Measurements from ENCODE around the gene COL6A3.

COL6A3 gene

GRCh38 chr2:237441605-237442274, 27.8 kb upstream of the COL6A3 start:
- DNase-seq: no peak

- no peak for DNase-seq
These were observed 26.9 kb upstream of the COL6A3 start for GRCh38 chr2:237440819-237441281.

GRCh38 chr2:237438080-237438940, 24.3 kb upstream of the COL6A3 start:
- DNase-seq: no peak

DNA sequence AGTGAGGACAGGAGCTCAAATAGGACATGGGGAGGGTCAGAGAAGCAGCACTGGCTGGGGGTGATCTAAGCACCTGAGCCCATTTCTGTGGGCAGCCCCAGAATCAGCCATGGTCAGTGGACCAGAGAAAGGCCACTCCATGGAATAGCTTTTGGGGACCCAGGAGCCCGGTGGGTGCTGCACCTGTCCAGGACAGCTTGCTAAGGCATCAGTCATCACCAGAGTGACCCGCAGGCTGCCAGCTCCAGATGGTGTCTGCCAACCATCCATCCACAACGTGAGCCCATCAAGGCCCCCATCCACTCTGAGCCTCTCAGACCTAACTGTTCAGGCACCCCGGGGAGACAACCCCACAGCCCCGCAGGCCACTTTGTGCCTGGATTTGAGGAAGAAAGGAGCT, 23.6 kb upstream of the COL6A3 start:
- no peak for DNase-seq

- DNase-seq: no peak
These were observed 22.1 kb upstream of the COL6A3 start for GRCh38 chr2:237435844-237436587.

GRCh38 chr2:237434866-237435311, 20.9 kb upstream of the COL6A3 start:
- no peak for DNase-seq

DNA sequence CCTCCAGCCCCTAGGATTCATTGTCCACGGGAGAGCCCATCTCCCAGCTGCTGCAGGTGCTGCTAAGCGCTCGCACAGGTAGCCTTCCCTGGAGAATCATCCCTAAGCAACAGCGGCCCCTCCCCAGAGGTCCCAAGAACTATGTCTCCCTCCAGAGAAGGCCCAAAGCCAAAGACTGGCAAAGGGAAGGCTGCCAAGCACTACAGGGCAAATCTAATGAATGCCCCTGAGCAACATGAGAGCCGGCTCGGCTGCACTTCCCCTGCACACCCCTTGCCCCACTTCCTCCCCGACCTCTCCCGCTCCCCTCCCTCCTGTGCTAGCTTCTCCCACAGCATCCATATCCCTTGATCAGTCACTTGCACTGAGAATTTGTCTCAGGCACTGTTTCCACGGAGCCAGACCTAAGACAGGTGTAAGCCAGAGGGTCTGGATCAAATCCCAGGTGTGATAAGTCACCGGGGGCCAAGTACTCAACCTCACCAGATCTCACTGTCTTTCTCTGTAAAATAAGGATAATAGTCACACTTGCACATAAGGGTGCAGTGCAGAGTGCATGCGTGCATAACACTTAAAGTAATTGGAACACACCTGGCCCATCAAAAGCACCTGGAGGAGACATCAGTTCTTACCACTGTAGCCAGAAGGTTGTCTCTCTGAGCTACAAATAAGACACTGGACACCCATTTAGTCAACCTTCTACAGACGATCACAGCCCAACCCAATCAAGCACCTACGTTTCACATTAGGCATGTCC, 20.1 kb upstream of the COL6A3 start:
- no peak for DNase-seq

DNA sequence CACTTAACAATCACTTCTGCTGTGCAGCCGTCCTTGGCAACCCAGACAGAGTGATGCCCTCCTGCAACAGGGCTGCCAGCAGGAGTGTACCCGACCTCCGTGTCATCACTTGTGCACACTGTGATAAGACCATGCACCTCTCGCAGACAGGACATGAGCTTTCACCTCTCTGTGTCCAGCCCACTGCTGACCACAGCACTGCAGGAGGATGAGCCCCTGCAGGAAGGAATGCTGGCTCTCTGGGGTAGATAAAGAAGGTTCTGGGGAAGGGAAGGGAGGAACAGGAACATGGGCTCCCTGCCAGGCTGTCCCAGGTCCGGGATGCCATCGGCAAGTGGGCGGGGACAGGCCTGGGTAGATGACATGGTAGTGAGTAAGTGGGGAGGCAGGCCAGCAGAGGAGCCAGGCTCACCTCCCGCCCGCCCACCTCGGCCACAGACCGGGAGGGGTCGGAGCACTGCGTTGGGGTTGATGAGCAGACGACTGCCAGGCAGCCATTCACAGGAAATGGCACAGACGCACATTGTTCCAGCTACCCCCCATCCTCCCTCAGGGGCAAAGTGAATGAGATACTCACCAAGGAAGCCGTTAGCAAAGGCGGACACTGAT, 18.6 kb upstream of the COL6A3 start:
- DNase-seq: no peak

DNA sequence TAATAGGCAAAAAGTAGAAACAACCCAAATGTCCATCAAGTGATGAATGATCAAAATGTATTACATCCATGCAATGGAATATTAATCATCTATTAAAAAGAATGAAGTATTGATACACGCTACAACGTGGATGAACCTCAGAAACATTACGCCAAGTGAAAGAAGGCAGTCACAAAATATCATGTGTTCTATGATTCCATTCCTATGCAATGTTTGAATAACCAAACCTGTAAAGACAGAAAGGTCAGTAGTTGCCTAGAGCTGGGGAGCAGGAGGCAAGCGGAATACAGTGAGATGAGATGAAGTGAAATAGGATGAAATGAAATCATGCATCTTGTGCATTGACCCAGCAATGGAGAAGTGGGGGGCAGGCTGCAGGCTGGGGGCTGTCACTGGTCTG, 17.9 kb upstream of the COL6A3 start:
- no peak for DNase-seq

GRCh38 chr2:237431372-237431771, 17.4 kb upstream of the COL6A3 start:
- DNase-seq: no peak

GRCh38 chr2:237430861-237431260, 16.9 kb upstream of the COL6A3 start:
- DNase-seq: no peak

DNA sequence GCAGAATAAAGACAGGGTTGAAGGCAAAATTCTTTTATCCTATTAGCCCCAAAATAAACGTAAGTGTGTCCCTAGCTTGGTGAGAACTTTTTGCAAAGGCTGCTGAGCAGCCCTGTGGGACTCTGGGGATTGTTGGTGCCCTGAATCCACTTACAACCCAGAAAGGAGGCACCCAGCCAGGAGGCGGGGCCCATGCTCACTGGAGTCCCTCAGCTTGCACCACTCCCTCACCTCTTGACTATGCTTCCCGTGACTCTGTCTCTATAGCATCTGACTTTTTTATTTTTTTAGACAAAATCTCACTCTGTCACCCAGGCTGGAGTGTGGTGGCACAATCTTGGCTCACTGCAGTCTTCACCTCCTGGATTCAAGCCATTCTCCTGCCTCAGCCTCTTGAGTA, 15.8 kb upstream of the COL6A3 start:
- no peak for DNase-seq

DNA sequence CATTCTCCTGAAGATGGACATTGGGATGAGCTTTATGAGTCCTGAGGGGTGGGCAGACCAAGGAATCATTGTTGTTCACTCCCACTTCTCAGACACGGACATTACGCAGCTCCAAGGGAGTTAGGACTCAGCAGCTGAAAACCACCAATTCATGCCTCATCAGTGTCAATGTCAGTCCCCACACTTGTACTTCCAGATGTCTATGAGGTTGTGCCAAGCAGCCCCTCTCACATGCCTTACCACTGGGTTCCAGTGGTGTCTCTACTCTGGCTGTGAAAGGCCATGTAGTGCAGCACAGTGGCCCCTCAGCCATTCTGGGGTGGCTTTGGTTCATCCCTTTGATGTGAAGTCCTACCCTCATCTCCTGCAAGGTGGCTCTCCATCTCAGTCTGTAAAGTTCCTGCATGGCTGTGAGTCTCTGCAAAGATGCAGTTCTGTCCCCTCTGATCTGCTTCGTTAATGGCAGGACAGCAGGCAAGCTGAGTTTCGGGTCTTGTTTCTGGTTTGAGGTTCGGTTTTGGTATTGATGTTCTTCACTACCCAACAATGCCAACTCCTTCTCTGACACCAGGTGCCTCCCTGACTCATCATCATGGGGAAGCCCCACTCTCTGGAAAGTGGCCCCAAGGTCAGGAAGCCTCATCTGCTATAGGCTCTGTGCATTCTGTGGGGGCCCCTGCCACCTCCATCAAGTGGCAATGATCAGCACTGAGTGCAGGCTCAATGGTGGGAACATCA, 14.0 kb upstream of the COL6A3 start:
- DNase-seq: no peak

GRCh38 chr2:237426517-237426916, 12.6 kb upstream of the COL6A3 start:
- DNase-seq: no peak

GRCh38 chr2:237425320-237425719, 11.4 kb upstream of the COL6A3 start:
- DNase-seq: no peak

GRCh38 chr2:237424544-237424943, 10.6 kb upstream of the COL6A3 start:
- no peak for DNase-seq

DNA sequence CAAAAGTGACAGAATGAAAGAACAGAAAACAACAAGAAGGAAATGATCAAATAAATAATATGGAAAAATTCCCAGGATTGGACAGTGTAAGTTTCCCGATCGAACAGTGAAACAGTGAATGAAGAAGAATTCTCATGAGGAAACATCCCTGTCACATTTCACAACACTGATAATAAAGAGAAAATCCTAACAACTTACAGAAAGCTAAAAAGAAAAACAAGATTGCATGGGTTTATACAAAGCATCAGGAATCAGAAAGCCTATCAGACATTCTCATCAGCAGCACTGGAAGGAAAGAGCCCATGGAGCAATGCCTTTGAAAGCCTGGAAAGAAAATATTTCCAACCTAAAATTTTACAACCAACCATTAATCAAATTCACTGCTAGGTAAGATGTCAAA, 9.9 kb upstream of the COL6A3 start:
- no peak for DNase-seq

DNA sequence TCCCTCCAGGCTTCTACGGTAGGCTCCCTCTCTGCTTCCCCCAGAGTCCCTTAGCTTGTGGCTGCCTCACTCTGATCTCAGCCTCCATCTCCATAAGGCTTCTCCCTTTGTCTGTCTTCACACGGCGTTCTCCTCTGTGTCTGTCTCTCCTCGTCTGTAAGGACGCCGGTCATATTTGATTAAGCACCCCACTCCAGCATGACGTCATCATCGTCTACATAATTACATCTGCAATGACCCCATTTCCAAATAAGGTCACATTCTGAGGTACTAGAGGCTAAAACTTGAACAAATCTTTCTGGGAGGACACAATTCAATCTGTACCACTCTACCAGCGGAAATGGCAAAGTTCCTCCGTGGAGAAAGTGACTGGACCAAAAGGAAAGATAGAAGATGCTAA, 8.3 kb upstream of the COL6A3 start:
- no peak for DNase-seq

DNA sequence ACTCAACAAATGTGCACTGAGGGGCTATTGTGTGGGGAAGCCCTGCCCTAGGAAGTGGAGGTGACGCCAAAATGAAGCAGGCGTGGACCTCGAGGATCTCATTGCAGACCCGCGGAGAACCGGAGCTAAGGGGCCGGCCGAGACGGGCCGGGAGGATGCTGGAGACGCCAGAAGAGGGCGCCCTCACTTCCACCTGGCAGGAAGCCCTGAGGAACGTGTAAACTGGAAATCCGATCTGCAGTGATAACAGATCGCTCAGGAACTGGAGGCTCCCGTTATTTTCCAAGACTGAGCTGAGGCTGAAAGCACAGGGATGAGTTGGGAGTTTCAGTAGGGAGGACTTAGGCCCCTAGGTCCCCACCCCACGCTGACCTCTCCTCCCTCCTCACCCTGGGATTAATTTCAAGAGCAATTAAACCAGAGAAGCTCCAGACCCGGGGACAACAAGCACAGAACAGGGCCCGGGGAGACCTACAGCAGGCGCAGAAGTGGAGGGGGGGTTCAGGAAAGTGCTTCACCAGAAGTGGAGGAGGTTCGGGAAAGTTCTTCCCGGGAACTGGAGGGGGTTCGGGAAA, 7.7 kb upstream of the COL6A3 start:
- peak; percentile 25 for DNase-seq

- DNase-seq: no peak
These were observed 4.3 kb upstream of the COL6A3 start for GRCh38 chr2:237418300-237418699.
